Endothelial cell of umbilical vein (primary cell): ENCODE results near the gene RASA1. TPM values are rescaled to one million over a fixed set of nuclear protein-coding genes. Genes with fewer than 3 reads are reported as not detected.

Experiments
- BruUV-seq: library from RNA; stranded (reverse); fragments of 400-500 nt; replicated peaks from 2 replicates; lab custom pipeline; 2021; lab: Mats Ljungman, UMichigan
- CTCF ChIA-PET: fragments of 300-600, 350-600 bp; sonication (Branson Sonifier 250); formaldehyde crosslinking; loops from one replicate; lab custom pipeline; 2021; ENCODE audit warnings: antibody characterized with exemption, inconsistent platforms; lab: Charles Lee
- POLR2A ChIA-PET: fragments of 300-600, 350-600 bp; sonication (Branson Sonifier 250); formaldehyde crosslinking; loops from one replicate; lab custom pipeline; 2021; ENCODE audit warnings: antibody characterized with exemption, inconsistent platforms; lab: Charles Lee
- DNase-seq: peaks from one replicate; pipeline ENCODE4 v3.0.0-alpha.2; 2011; ENCODE audit warnings: low read depth, low spot score
- FAIRE-seq: peaks from 2 replicates; lab custom pipeline; 2011; peaks lifted over from hg19 to GRCh38; lab: Jason Lieb, UNC
- H2AFZ ChIP-seq: 2 replicates; pipeline ENCODE4 v1.6.0; 2012; ENCODE audit warnings: low read depth, low read length, control low read depth, inconsistent platforms
- H3K27ac ChIP-seq: 2 replicates; pipeline ENCODE4 v1.5.1; 2011; ENCODE audit warnings: low read depth, mild to moderate bottlenecking, control low read depth, low read length, moderate library complexity; ENCODE audit not compliant: insufficient read depth
- H3K27me3 ChIP-seq, 2 experiments: 2 replicates each; pipeline versions ENCODE4 v1.6.0 to v1.6.1; 2011; ENCODE audit warnings: low read length in 2 of 2, mixed read lengths in 1 of 2; ENCODE audit not compliant: control insufficient read depth in 2 of 2, insufficient read depth in 2 of 2
- H3K36me3 ChIP-seq, 2 experiments: 2 replicates in 1 of 2; 3 replicates in 1 of 2; pipeline ENCODE4 v1.5.1; 2011; ENCODE audit warnings: low read length in 2 of 2, mild to moderate bottlenecking in 1 of 2, moderate library complexity in 1 of 2; ENCODE audit not compliant: control insufficient read depth in 2 of 2, insufficient read depth in 2 of 2; ENCODE audit errors: extremely low read depth in 1 of 2
- H3K4me1 ChIP-seq: 3 replicates; pipeline ENCODE4 v1.5.1; 2011; ENCODE audit warnings: mild to moderate bottlenecking, low read length; ENCODE audit not compliant: control insufficient read depth, insufficient read depth; ENCODE audit errors: extremely low read depth
- H3K4me2 ChIP-seq: 2 replicates; pipeline ENCODE4 v1.6.1; 2011; ENCODE audit warnings: low read length, control low read depth, mixed read lengths; ENCODE audit not compliant: insufficient read depth
- H3K4me3 ChIP-seq, 3 experiments: fragments of 200-600 bp in 1 of 3; sonication (generic), shearing (Covaris generic) in 1 of 3; replicated peaks in 1 of 3; 2 replicates each; pipeline ENCODE4 v1.5.1; 2011 to 2016; ENCODE audit warnings: control low read depth in 3 of 3, low read length in 3 of 3, mild to moderate bottlenecking in 2 of 3, inconsistent platforms in 1 of 3, low read depth in 1 of 3, moderate library complexity in 1 of 3; ENCODE audit not compliant: insufficient read depth in 1 of 3
- H3K79me2 ChIP-seq: 2 replicates; pipeline ENCODE4 v1.6.0; 2012; ENCODE audit warnings: low read length, inconsistent platforms; ENCODE audit not compliant: control insufficient read depth, insufficient read depth
- H3K9ac ChIP-seq: replicated peaks from 2 replicates; pipeline ENCODE3; 2011; ENCODE audit warnings: low read length, control low read depth; ENCODE audit not compliant: insufficient read depth; ENCODE audit errors: extremely low read depth
- H3K9me1 ChIP-seq: replicated peaks from 3 replicates; pipeline ENCODE4 v1.6.0; 2011; ENCODE audit warnings: mild to moderate bottlenecking, low read length; ENCODE audit not compliant: control insufficient read depth, insufficient read depth; ENCODE audit errors: extremely low read depth
- H3K9me3 ChIP-seq: replicated peaks from 2 replicates; pipeline ENCODE4 v1.5.1; 2012; ENCODE audit warnings: low read length, inconsistent platforms; ENCODE audit not compliant: control insufficient read depth, insufficient read depth
- H4K20me1 ChIP-seq: replicated peaks from 2 replicates; pipeline ENCODE3; 2011; ENCODE audit warnings: mild to moderate bottlenecking, low read length; ENCODE audit not compliant: control insufficient read depth, insufficient read depth; ENCODE audit errors: extremely low read depth
- EZH2 ChIP-seq: IDR thresholded peaks from 2 replicates; pipeline ENCODE4 v1.6.1; 2012; ENCODE audit warnings: borderline replicate concordance, low read depth, mild to moderate bottlenecking, moderate library complexity, low read length, inconsistent platforms; ENCODE audit not compliant: severe bottlenecking
- GATA2 ChIP-seq: IDR thresholded peaks from 2 replicates; pipeline ENCODE4 v1.7.0; 2011; ENCODE audit warnings: low read depth, mild to moderate bottlenecking, moderate library complexity, mixed read lengths, low read length; ENCODE audit not compliant: insufficient read length, insufficient read depth
- JUN ChIP-seq: IDR thresholded peaks from 2 replicates; pipeline ENCODE4 v1.6.1; 2011; ENCODE audit warnings: borderline replicate concordance, low read depth; ENCODE audit not compliant: insufficient read length, insufficient read depth
- MYC ChIP-seq: IDR thresholded peaks from one replicate; pipeline ENCODE4 v1.6.1; 2011; ENCODE audit warnings: mild to moderate bottlenecking, low read depth, low read length
- dilution Hi-C: fragments of 300-500 bp; cut with MboI; formaldehyde crosslinking; loops from one replicate; pipeline ENCODE4 v1.15.0; 2019; ENCODE audit warnings: low sequenced_read_pairs; ENCODE audit not compliant: extremely low pct_ligation_motif_present
- intact Hi-C: fragments of 100-400 bp; cut with micrococcal nuclease; formaldehyde crosslinking; loops from one replicate; pipeline ENCODE4 v1.10.0; 2022
- polyA plus RNA-seq, 4 experiments: library from polyadenylated mRNA; depleted of rRNA in 3 of 4; stranded (reverse) in 3 of 4; unstranded in 1 of 4; fragments of >200 nt; gene quantifications; 2 replicates each; pipeline versions ENCODE4 v1.2.1 to v1.2.3, GENCODE V29; 2011 to 2012; ENCODE audit warnings: missing spikeins in 1 of 4
- total RNA-seq: library from RNA; stranded (reverse); gene quantifications from 2 replicates; pipeline ENCODE4 v1.2.3, GENCODE V29; 2021

RASA1 gene
- total and polyA plus RNA-seq, 2 donors (not counting 3 experiments of a cell fraction or from before 2014, with no cell fraction given), result 23.1 to 42.0 TPM

DNA sequence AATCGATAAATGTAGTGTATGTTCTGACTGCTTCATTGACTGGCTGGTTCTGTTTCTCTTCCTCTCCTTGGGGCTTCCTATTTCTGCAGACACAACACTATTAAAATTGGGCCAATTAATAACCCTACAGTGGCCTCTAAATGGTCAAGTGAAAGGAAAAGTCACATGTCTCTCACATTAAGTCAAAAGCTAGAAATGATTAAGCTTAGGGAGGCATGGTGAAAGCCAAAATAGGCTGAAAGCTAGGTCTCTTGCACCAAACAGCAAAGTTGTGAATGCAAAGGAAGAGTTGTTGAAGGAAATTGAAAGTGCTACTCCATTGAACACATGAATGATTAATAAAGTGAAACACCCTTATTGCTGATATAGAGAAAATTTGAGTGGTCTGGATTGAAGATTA is 86.8 kb downstream of the RASA1 start:
- H3K9me1 ChIP-seq, result no peaks in the 10 kb centered on the region
- POLR2A ChIA-PET, result no interaction called here
- TF ChIP-seq EZH2, result no peak
- no peak for TF ChIP-seq GATA2
- no peak for TF ChIP-seq JUN
- dilution Hi-C loops, result no loop called here
- no peak overlapping the region for H3K27ac ChIP-seq
- intact Hi-C loops, result no loop called here
- no peaks in the 10 kb centered on the region for H3K79me2 ChIP-seq
- DNase-seq (no peak), FAIRE-seq (no peak)
- no peak overlapping the region for H3K9ac ChIP-seq
- H3K27me3 ChIP-seq, result no peaks in the 10 kb centered on the region
- H3K4me1 ChIP-seq, result no peaks in the 10 kb centered on the region
- H3K36me3 ChIP-seq, result peaks cover 9 to 15% of the 10 kb centered on the region in 2 experiments
- no peak overlapping the region for H2AFZ ChIP-seq
- H3K4me2 ChIP-seq, result no peak overlapping the region
- CTCF ChIA-PET, result interaction anchor here (1.7 to 2.3 kb wide), 2 partner anchors 14 to 284 kb away, joined by 3 to 6 read pairs; no protein-coding TSS in a partner anchor
- H3K4me3 ChIP-seq, result no peak overlapping the region
- no peaks in the 10 kb centered on the region for H4K20me1 ChIP-seq
- H3K9me3 ChIP-seq, result no peaks in the 10 kb centered on the region
- no TSS peak for BruUV-seq

DNA sequence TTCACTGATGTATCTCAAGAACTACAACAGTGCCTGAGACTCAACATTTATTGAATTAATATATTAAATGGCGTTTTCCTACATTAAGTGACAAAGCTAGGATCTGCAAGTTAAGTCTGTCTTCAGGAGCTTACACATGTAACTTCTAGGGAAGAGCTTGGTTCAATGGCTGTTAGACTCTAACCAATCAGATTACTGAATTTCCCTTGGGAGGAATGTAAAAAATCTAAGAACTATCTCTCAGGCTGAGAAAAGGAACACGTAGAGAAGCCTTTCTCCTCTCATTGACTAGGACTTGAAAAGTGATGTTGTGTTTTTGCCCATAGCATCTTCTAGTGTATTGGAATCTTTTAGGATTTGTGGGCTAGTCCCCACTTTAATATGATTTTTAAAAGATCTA is 91.4 kb downstream of the RASA1 start:
- DNase-seq (no peak), FAIRE-seq (no peak)
- Histone ChIP-seq H3K27me3 (no peaks in the 10 kb centered on the region), H3K4me1 (peaks cover 2% of the 10 kb centered on the region), H3K79me2 (no peaks in the 10 kb centered on the region), H3K36me3 (peaks cover 9 to 12% of the 10 kb centered on the region in 2 experiments), H3K4me3 (no peak overlapping the region), H3K4me2 (no peak overlapping the region), H3K9ac (no peak overlapping the region), H4K20me1 (no peaks in the 10 kb centered on the region), H3K27ac (no peak overlapping the region), H3K9me1 (no peaks in the 10 kb centered on the region), H2AFZ (no peak overlapping the region), H3K9me3 (no peaks in the 10 kb centered on the region)
- intact Hi-C loops, result no loop called here
- no peak for TF ChIP-seq MYC
- no peak for TF ChIP-seq JUN
- ChIA-PET CTCF (interaction anchor here (1.5 kb wide), 1 partner anchor 289 kb away, joined by 6 read pairs; no protein-coding TSS in a partner anchor), POLR2A (no interaction called here)
- BruUV-seq, result no TSS peak
- dilution Hi-C loops, result no loop called here
